Activated naive CD8-positive, alpha-beta T cell treated with anti-CD3 and anti-CD28 coated beads, Interleukin-2, amount 10 ng/mL, durations not matched to agents 7 days and 5 days (primary cell): Measurements from ENCODE around the gene IGF2R. TPM values are rescaled to one million over a fixed set of nuclear protein-coding genes. Genes with fewer than 3 reads are reported as not detected.
"Not testable (repeated sequence)": the region's sequence is repeated elsewhere in the genome, so short reads cannot be mapped to it uniquely, and the experiment has no call there.

Source experiments
- ATAC-seq: fragments of 150-1000 bp; cut with Tn5 transposase; one replicate; pipeline ENCODE4 v1.10.0; 2021; ENCODE audit warnings: low read depth, moderate library complexity
- POLR2A ChIA-PET: fragments of 350-600 bp; sonication (Branson Sonifier 250); formaldehyde crosslinking; loops from one replicate; lab custom pipeline; 2021; ENCODE audit warnings: antibody characterized with exemption; lab: Charles Lee
- DNase-seq: peaks from one replicate; pipeline ENCODE4 v3.0.0; 2021
- H3K27ac Mint-ChIP-seq: one replicate; pipeline ENCODE4 v1.8.0; 2022; ENCODE audit warnings: mild to moderate bottlenecking, mixed read lengths
- H3K27me3 Mint-ChIP-seq: one replicate; pipeline ENCODE4 v1.8.0; 2022; ENCODE audit warnings: mild to moderate bottlenecking, moderate library complexity, mixed read lengths
- H3K36me3 Mint-ChIP-seq: one replicate; pipeline ENCODE4 v1.8.0; 2021; ENCODE audit warnings: mild to moderate bottlenecking, mixed read lengths
- H3K4me1 Mint-ChIP-seq: one replicate; pipeline ENCODE4 v1.8.0; 2021; ENCODE audit warnings: mixed read lengths
- H3K4me3 Mint-ChIP-seq: one replicate; pipeline ENCODE4 v1.8.0; 2022; ENCODE audit warnings: mild to moderate bottlenecking, moderate library complexity, mixed read lengths
- H3K9me3 Mint-ChIP-seq: one replicate; pipeline ENCODE4 v1.8.0; 2021; ENCODE audit warnings: mixed read lengths
- total RNA-seq, 2 experiments: library from RNA; stranded (reverse); gene quantifications; one replicate each; pipeline ENCODE4 v1.2.3, GENCODE V29; 2021

The IGF2R gene
- total RNA-seq, 2 experiments from 2014 or later: 75.0 to 77.7 TPM

DNA sequence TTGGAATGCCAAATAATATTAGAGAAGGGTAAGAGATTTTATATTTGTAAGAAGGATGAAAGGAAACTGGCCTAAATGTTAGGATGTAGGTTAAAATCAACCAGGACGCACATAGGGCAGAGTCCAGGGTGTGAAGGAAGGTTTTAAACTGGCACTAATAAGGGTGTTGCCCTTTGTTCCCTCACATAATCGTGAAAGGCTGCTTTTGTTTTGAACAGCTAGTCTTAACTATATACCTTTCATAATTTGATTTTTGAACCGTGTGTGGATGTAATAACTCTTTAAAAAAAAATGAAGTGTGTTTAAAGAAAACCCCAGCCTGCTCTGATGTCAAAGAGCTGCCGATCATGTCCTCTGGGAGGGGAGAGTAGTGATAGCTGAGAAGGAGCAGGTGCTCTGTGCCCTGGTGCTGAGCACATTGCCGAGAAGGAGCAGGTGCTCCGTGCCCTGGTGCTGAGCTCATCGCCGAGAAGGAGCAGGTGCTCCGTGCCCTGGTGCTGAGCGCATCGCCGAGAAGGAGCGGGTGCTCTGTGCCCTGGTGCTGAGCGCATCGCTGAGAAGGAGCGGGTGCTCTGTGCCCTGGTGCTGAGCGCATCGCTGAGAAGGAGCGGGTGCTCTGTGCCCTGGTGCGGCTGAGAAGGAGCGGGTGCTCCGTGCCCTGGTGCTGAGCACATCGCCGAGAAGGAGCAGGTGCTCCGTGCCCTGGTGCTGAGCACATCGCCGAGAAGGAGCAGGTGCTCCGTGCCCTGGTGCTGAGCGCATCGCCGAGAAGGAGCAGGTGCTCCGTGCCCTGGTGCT, 121.8 kb downstream of the IGF2R start:
- H3K4me1 Mint-ChIP-seq, H3K9me3 Mint-ChIP-seq, ATAC-seq, DNase-seq, H3K27me3 Mint-ChIP-seq, H3K4me3 Mint-ChIP-seq, POLR2A ChIA-PET: not testable (repeated sequence)
- peaks cover 25% of the 10 kb centered on the region for H3K36me3 Mint-ChIP-seq
- peak overlapping the region; percentile 25 for H3K27ac Mint-ChIP-seq

DNA sequence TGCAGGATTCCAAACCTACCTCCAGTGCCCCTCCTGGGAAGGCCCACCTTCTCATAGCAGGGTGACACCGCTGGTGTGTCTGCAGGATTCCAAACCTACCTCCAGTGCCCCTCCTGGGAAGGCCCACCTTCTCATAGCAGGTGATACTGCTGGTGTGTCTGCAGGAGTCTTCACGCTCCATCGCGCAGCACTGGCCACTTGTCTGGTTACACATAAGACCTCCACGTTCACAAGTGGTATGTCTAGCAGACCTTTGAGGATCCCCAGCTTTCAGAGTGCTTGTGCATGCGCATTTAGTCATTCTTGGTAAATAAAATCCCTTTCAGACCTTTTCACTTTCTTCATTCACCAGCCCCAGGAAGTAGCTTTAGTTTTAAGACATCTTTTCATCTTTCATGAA, 123.3 kb downstream of the IGF2R start:
- DNase-seq, H3K4me3 Mint-ChIP-seq, H3K27me3 Mint-ChIP-seq, H3K9me3 Mint-ChIP-seq, H3K4me1 Mint-ChIP-seq, POLR2A ChIA-PET, ATAC-seq, H3K27ac Mint-ChIP-seq: not testable (repeated sequence)
- peaks cover 31% of the 10 kb centered on the region for H3K36me3 Mint-ChIP-seq

DNA sequence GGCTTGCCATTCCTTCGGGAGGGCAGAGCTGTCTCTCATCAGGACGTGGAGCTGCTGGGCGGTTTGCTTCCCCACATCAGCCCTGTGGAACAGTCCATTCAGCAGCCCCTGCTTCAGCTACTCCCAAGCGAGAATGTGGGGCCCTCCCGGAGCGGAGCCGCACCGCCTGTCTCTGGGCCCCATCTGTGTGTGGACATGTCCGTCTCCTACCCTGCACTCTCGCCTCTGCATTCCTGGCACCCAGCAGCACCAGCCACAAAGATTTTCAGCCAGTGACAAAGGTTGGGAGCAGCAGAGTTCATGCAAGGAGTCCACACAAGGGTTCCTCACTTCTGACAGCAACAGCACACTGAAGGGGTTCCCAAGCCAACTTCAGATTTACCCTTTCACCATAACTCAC, 123.7 kb downstream of the IGF2R start:
- no peak for ATAC-seq
- POLR2A ChIA-PET: no interaction called here
- no peaks in the 10 kb centered on the region for H3K9me3 Mint-ChIP-seq
- no peak for DNase-seq
- H3K4me1 Mint-ChIP-seq: no peaks in the 10 kb centered on the region
- no peaks in the 10 kb centered on the region for H3K27me3 Mint-ChIP-seq
- H3K4me3 Mint-ChIP-seq: no peak overlapping the region
- H3K27ac Mint-ChIP-seq: no peak overlapping the region
- H3K36me3 Mint-ChIP-seq: peaks cover 31% of the 10 kb centered on the region

DNA sequence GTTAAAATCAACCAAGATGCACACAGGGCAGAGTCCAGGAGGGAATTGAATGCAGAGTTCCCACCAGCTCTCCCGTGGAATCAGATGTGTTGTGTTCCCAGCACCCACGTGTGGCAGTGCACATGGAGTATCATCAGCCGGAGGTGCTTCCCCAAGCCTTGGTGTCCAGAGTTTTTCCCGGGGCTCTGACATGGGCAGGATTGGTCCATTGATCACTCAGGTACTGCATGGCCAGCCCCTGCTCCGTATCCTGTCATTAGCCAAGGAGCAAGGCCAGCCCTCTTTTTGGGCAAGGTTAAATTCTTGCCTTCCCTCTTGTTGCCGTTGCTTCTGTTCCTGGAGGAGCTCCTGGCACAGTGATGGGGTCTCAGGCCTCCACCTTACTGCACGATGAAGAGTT, 124.2 kb downstream of the IGF2R start:
- Mint-ChIP-seq H3K27ac (no peak overlapping the region), H3K36me3 (peaks cover 31% of the 10 kb centered on the region), H3K9me3 (no peaks in the 10 kb centered on the region), H3K4me3 (no peak overlapping the region), H3K4me1 (no peaks in the 10 kb centered on the region), H3K27me3 (no peaks in the 10 kb centered on the region)
- no peak for DNase-seq
- ATAC-seq: no peak
- POLR2A ChIA-PET: no interaction called here

DNA sequence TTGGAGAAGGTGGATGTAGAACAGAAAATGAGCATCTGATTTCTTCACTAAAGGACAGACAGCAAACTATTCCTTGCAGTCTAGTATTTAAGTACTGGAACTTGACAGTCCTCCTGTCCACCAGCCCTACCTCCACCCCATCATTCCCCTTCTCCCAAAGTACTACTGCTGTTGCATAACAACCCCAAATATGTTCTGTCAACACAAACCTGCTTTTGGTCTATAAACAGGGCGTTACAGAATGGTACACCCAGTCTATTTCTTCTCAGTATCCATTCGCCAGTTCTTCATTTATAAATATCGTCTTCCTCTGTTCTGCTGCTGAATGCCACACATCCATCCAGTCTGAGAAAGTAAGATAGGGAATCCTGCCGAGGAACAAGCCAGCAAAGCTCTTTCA, 125.1 kb downstream of the IGF2R start:
- H3K27ac Mint-ChIP-seq: no peak overlapping the region
- POLR2A ChIA-PET: no interaction called here
- ATAC-seq (no peak), DNase-seq (no peak)
- no peaks in the 10 kb centered on the region for H3K9me3 Mint-ChIP-seq
- H3K36me3 Mint-ChIP-seq: peaks cover 32% of the 10 kb centered on the region
- H3K27me3 Mint-ChIP-seq: no peaks in the 10 kb centered on the region
- H3K4me1 Mint-ChIP-seq: peaks cover 1% of the 10 kb centered on the region
- H3K4me3 Mint-ChIP-seq: no peak overlapping the region

DNA sequence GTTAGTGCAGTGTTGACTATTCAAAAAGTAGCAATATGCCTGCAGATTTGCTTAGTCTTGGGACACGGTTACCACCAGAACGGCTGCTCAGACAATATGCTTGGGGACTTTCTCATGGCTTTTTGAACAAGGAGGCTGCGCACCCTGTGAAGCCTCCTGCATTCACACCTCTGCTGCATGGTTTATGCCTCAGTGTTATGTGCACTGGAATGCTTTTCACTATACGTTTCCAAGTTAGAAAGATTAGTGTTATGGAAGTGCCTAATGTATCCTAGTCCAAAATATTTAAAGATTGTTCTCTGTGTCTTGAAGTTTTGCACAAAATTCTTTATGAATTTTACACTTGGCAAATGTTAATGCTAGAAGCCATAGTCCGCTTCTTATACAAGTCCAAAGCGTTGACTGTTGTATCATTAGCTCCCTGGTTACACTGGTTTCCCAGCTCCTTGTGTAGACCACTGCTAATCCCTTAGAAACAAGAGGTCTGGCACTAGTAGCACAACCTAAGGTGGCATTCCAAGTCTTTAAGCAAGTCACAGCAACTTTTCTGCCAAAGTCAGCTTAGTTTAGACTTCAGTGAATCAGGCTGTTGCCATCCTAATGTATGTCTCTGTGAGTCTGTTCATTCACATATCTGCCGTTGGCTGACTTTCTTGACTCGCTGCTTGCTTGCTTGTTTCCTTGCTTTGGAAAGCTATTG, 126.4 kb downstream of the IGF2R start:
- peaks cover 37% of the 10 kb centered on the region for H3K36me3 Mint-ChIP-seq

DNA sequence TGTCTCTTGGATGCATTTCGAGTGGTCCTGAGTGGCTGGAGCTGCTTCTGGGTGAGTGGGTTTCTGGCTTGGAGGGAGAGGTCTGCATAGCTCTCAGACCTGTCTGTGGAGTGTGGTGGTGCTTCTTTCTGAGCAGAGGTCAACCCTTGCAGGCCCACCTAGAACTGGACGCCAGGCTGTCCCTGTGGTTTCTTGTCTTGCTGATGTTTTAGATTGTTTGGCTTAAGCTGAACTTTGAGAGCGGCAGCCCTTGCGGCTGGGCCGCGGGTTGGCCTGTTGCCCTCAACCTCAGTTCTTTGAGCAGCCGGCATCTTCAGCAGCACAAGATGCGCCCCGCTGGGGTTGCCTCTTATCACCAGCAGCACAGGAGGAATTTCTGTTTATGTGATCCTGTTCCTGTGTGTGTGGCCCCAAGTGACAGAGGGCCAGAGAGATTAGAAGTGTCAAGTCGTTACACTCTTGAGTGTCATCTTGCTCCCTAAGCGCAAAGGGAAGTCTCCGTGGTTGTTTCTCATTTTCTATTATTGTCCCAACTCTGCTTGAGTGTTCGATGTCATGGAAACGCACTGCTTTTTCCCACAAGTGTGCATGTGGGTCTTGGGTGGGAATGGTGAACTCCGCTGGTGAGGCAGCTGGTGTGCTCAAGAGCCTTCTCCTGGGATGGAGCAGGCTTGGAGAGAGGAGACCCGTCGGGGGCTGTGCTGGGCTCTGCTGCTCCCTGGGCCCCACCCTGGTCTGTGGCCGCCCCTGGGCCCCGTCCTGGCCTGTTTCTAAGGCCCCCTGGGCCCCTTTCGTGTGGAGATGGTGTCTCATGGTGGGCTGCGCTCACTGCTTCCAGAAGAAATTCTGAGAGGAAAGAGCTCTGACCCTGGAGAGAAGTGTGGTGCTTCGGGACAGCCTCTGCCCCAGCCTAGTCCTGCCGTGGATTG, 132.7 kb downstream of the IGF2R start:
- Mint-ChIP-seq H3K27me3 (no peaks in the 10 kb centered on the region), H3K4me3 (no peak overlapping the region), H3K36me3 (peaks cover 28% of the 10 kb centered on the region), H3K4me1 (peaks cover 4% of the 10 kb centered on the region), H3K27ac (peak overlapping the region; percentile 77), H3K9me3 (no peaks in the 10 kb centered on the region)
- ATAC-seq (no peak), DNase-seq (no peak)
- POLR2A ChIA-PET: interaction anchor here (0.5 kb wide), 1 partner anchor 1282 kb away, joined by 3 read pairs; the partner anchor contains the start of gene EZR

More for the DNA sequence above, 126.4 kb downstream of the IGF2R start:
- ATAC-seq: no peak
- DNase-seq: no peak
- Mint-ChIP-seq H3K4me3 (no peak overlapping the region), H3K9me3 (no peaks in the 10 kb centered on the region), H3K27ac (no peak overlapping the region), H3K4me1 (peaks cover 2% of the 10 kb centered on the region), H3K27me3 (no peaks in the 10 kb centered on the region)
- POLR2A ChIA-PET: no interaction called here

DNA sequence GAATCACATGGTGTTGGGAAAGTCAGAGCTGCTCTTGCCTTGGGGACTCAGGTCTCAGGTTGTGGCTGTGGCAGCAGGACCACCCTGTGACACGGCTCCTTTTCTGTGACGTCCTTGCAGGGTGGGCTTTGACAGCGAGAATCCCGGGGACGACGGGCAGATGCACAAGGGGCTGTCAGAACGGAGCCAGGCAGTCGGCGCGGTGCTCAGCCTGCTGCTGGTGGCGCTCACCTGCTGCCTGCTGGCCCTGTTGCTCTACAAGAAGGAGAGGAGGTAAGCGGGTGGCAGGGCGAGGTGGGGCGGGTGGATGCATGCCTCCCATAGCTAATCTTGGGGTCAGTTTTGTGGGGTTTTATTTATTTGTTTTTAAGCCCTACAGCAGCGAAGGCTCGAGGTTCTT, 133.5 kb downstream of the IGF2R start:
- H3K27ac Mint-ChIP-seq: no peak overlapping the region
- peaks cover 23% of the 10 kb centered on the region for H3K36me3 Mint-ChIP-seq
- ATAC-seq: no peak

DNA sequence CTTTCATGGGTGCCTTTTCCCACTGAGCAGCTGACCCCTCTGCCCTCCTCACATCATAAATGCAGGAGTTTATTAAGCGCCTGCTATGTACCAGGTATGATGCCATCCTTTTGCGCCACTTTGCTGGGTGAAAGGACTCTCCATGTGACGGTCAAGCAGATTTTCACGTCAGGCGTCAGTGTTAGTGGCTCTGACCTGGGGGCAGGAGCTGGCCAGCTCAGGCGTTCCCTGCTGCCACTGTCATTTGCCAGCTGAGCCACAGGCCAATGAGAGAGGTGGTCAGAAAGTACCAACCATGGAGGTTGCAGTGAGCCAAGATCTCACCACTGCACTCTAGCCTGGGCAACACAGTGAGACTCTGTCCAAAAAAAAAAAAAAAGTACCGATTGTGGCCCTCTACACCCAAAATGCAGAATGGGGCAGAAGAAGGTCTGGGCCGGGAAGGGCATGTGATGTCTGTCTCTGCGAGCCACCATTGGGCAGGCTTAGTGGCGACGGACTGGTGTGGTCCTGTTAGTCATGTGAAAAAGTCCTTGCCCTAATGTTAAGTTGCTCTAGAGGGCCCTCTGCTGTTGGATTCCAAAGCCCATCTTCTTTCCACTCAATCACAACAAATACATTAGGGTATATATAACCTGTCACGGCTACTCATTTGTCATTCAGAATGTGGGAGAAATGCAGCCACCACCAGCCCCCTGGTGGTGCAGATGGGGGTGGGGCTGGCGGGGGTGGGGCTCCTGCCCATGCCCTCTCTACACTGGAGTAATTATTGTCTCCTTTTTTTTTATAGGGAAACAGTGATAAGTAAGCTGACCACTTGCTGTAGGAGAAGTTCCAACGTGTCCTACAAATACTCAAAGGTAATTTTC, 134.3 kb downstream of the IGF2R start:
- H3K36me3 Mint-ChIP-seq: peaks cover 19% of the 10 kb centered on the region
- POLR2A ChIA-PET: no interaction called here
- ATAC-seq: no peak

More for the DNA sequence above, 133.5 kb downstream of the IGF2R start:
- Mint-ChIP-seq H3K4me3 (no peak overlapping the region), H3K4me1 (peaks cover 4% of the 10 kb centered on the region), H3K9me3 (no peaks in the 10 kb centered on the region), H3K27me3 (no peaks in the 10 kb centered on the region)
- no peak for DNase-seq
- POLR2A ChIA-PET: interaction anchor here (0.5 kb wide), 1 partner anchor 1283 kb away, joined by 3 read pairs; the partner anchor contains the start of gene EZR

DNA sequence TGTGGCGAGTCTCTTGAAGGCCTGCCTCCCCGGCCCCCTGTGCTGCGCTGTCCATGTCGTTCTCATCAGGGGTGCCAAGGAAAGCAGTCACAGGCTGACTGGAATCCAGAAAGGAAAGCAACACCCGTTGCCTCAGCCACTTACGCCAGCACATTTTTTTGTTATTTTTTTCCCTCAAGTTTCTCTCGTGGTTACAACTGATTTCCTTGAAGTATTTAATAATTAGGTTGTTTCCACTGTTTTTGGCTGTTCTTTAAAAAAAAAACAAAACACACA, 134.9 kb downstream of the IGF2R start:
- no peak overlapping the region for H3K4me3 Mint-ChIP-seq
- no peak for DNase-seq
- no peak overlapping the region for H3K27ac Mint-ChIP-seq
- POLR2A ChIA-PET: no interaction called here
- no peaks in the 10 kb centered on the region for H3K27me3 Mint-ChIP-seq
- H3K4me1 Mint-ChIP-seq: peaks cover 6% of the 10 kb centered on the region
- H3K9me3 Mint-ChIP-seq: no peaks in the 10 kb centered on the region
- peaks cover 18% of the 10 kb centered on the region for H3K36me3 Mint-ChIP-seq
- no peak for ATAC-seq

More for the DNA sequence above, 134.3 kb downstream of the IGF2R start:
- no peak for DNase-seq
- Mint-ChIP-seq H3K4me1 (peaks cover 6% of the 10 kb centered on the region), H3K27me3 (no peaks in the 10 kb centered on the region), H3K4me3 (no peak overlapping the region), H3K27ac (no peak overlapping the region), H3K9me3 (no peaks in the 10 kb centered on the region)

DNA sequence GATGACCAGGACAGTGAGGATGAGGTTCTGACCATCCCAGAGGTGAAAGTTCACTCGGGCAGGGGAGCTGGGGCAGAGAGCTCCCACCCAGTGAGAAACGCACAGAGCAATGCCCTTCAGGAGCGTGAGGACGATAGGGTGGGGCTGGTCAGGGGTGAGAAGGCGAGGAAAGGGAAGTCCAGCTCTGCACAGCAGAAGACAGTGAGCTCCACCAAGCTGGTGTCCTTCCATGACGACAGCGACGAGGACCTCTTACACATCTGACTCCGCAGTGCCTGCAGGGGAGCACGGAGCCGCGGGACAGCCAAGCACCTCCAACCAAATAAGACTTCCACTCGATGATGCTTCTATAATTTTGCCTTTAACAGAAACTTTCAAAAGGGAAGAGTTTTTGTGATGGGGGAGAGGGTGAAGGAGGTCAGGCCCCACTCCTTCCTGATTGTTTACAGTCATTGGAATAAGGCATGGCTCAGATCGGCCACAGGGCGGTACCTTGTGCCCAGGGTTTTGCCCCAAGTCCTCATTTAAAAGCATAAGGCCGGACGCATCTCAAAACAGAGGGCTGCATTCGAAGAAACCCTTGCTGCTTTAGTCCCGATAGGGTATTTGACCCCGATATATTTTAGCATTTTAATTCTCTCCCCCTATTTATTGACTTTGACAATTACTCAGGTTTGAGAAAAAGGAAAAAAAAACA, 136.1 kb downstream of the IGF2R start:
- POLR2A ChIA-PET: interaction anchor here (0.7 kb wide), 1 partner anchor 238 kb away, joined by 3 read pairs; no protein-coding TSS in a partner anchor
- no peaks in the 10 kb centered on the region for H3K9me3 Mint-ChIP-seq
- peaks cover 8% of the 10 kb centered on the region for H3K4me1 Mint-ChIP-seq
- ATAC-seq: no peak
- no peak overlapping the region for H3K27ac Mint-ChIP-seq
- H3K36me3 Mint-ChIP-seq: peaks cover 10% of the 10 kb centered on the region
- no peaks in the 10 kb centered on the region for H3K27me3 Mint-ChIP-seq
- H3K4me3 Mint-ChIP-seq: no peak overlapping the region
- no peak for DNase-seq

DNA sequence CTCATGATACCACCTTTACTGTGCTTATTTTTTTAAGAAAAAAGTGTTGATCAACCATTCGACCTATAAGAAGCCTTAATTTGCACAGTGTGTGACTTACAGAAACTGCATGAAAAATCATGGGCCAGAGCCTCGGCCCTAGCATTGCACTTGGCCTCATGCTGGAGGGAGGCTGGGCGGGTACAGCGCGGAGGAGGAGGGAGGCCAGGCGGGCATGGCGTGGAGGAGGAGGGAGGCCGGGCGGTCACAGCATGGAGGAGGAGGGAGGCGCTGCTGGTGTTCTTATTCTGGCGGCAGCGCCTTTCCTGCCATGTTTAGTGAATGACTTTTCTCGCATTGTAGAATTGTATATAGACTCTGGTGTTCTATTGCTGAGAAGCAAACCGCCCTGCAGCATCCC, 137.1 kb downstream of the IGF2R start:
- no peak for ATAC-seq
- H3K9me3 Mint-ChIP-seq: no peaks in the 10 kb centered on the region
- POLR2A ChIA-PET: no interaction called here
- H3K27me3 Mint-ChIP-seq: no peaks in the 10 kb centered on the region
- DNase-seq: no peak
- no peak overlapping the region for H3K27ac Mint-ChIP-seq
- H3K4me1 Mint-ChIP-seq: peaks cover 11% of the 10 kb centered on the region
- H3K36me3 Mint-ChIP-seq: peaks cover 12% of the 10 kb centered on the region
- no peak overlapping the region for H3K4me3 Mint-ChIP-seq
